HepG2 (cell line): Measurements from ENCODE around the gene DIAPH3. TPM values are rescaled to one million over a fixed set of nuclear protein-coding genes. Genes with fewer than 3 reads are reported as not detected.
A peak's percentile ranks its signal among the peaks of the same experiment; 100 is the strongest.

Experiments used
- ARID3A ChIP-seq: IDR thresholded peaks from 2 replicates; pipeline ENCODE4 v1.6.1; 2012; ENCODE audit warnings: low read depth, low read length, improper control_type of control experiment
- ARNTL ChIP-seq: sonication (generic); formaldehyde crosslinking; IDR thresholded peaks from 2 replicates; pipeline ENCODE4 v1.4.0; 2020; ENCODE audit warnings: mild to moderate bottlenecking, missing genetic modification reagents
- CEBPB ChIP-seq: IDR thresholded peaks from 2 replicates; pipeline ENCODE4 v1.6.1; 2011; ENCODE audit warnings: low read depth, low read length, improper control_type of control experiment, borderline replicate concordance
- CREM ChIP-seq, 2 experiments: sonication (generic) in 1 of 2; formaldehyde crosslinking in 1 of 2; IDR thresholded peaks; 2 replicates each; pipeline versions ENCODE4 v1.4.0 to v1.6.1; 2016 to 2020; ENCODE audit warnings: antibody characterized with exemption in 1 of 2, mild to moderate bottlenecking in 1 of 2, missing genetic modification reagents in 1 of 2
- EP300 ChIP-seq, 3 experiments: sonication (generic) in 1 of 3; formaldehyde crosslinking in 1 of 3; IDR thresholded peaks; 2 replicates each; pipeline versions ENCODE4 v1.5.1 to v1.6.1; 2011 to 2020; ENCODE audit warnings: low read depth in 2 of 3, low read length in 2 of 3, borderline replicate concordance in 1 of 3, improper control_type of control experiment in 1 of 3, mild to moderate bottlenecking in 1 of 3, missing genetic modification reagents in 1 of 3, moderate library complexity in 1 of 3
- ETV5 ChIP-seq: IDR thresholded peaks from 2 replicates; pipeline ENCODE4 v1.6.1; 2018; ENCODE audit warnings: missing biosample characterization, missing genetic modification reagents, inconsistent platforms, borderline replicate concordance
- GATAD2A ChIP-seq: IDR thresholded peaks from 2 replicates; pipeline ENCODE4 v1.6.1; 2016
- HNRNPL ChIP-seq: fragments of 200-400 bp; formaldehyde crosslinking; IDR thresholded peaks from 2 replicates; pipeline ENCODE4 v1.6.1; 2017; ENCODE audit warnings: mild to moderate bottlenecking, low read depth, low read length
- JDP2 ChIP-seq: sonication (generic); formaldehyde crosslinking; IDR thresholded peaks from 2 replicates; pipeline ENCODE4 v1.8.1; 2022; ENCODE audit warnings: missing genetic modification reagents, borderline replicate concordance
- KAT2B ChIP-seq: fragments of 150-350 bp; IDR thresholded peaks from 2 replicates; pipeline ENCODE4 v1.6.1; 2014; ENCODE audit warnings: low read depth, low read length, borderline replicate concordance
- KLF16 ChIP-seq, 2 experiments: sonication (generic) in 1 of 2; formaldehyde crosslinking in 1 of 2; IDR thresholded peaks; 2 replicates each; pipeline versions ENCODE4 v1.6.1 to v1.8.0; 2016 to 2023; ENCODE audit warnings: missing genetic modification reagents in 2 of 2, missing compliant biosample characterization in 1 of 2
- MAFK ChIP-seq, 2 experiments: IDR thresholded peaks in 1 of 2; conservative IDR thresholded peaks in 1 of 2; 2 replicates each; pipeline ENCODE4 v1.6.1; 2011; ENCODE audit warnings: improper control_type of control experiment in 2 of 2, low read length in 2 of 2
- MED1 ChIP-seq: sonication (generic); formaldehyde crosslinking; IDR thresholded peaks from 2 replicates; pipeline ENCODE4 v1.4.0; 2020; ENCODE audit warnings: missing genetic modification reagents
- NCOA2 ChIP-seq: sonication (generic); formaldehyde crosslinking; IDR thresholded peaks from 2 replicates; pipeline ENCODE4 v1.8.0; 2022; ENCODE audit warnings: inconsistent platforms
- NFATC3 ChIP-seq: sonication (generic); formaldehyde crosslinking; IDR thresholded peaks from 2 replicates; pipeline ENCODE4 v1.5.1; 2020; ENCODE audit warnings: mild to moderate bottlenecking, missing genetic modification reagents
- SOX6 ChIP-seq, 2 experiments: fragments of 450-650 bp in 1 of 2; sonication (generic) in 1 of 2; formaldehyde crosslinking in 1 of 2; IDR thresholded peaks; 2 replicates each; pipeline versions ENCODE4 v1.4.0 to v1.6.1; 2017 to 2020; ENCODE audit warnings: antibody characterized with exemption in 1 of 2, mild to moderate bottlenecking in 1 of 2, missing genetic modification reagents in 1 of 2
- TRIM22 ChIP-seq: fragments of 450-650 bp; IDR thresholded peaks from 2 replicates; pipeline ENCODE4 v1.6.1; 2017
- ZBTB21 ChIP-seq: sonication (generic); formaldehyde crosslinking; IDR thresholded peaks from 2 replicates; pipeline ENCODE4 v1.4.0; 2020; ENCODE audit warnings: missing genetic modification reagents
- ZNF230 ChIP-seq: sonication (generic); formaldehyde crosslinking; IDR thresholded peaks from 2 replicates; pipeline ENCODE4 v1.4.0; 2020; ENCODE audit warnings: mild to moderate bottlenecking, missing genetic modification reagents
- ZNF496 ChIP-seq: sonication (generic); formaldehyde crosslinking; IDR thresholded peaks from 2 replicates; pipeline ENCODE4 v1.8.1; 2023; ENCODE audit warnings: mild to moderate bottlenecking, moderate library complexity, missing genetic modification reagents; ENCODE audit not compliant: insufficient replicate concordance
- ZNF572 ChIP-seq: sonication (generic); formaldehyde crosslinking; IDR thresholded peaks from 2 replicates; pipeline ENCODE4 v1.5.1; 2020; ENCODE audit warnings: mild to moderate bottlenecking, missing genetic modification reagents
- polyA plus RNA-seq, 8 experiments: library from polyadenylated mRNA; depleted of rRNA in 3 of 8; stranded (reverse) in 7 of 8; unstranded in 1 of 8; fragments of >200 nt; fragmentation: Illumina TruSeq in 4 of 8; extraction: Trizol in 4 of 8; gene quantifications; 2 replicates each; pipeline versions ENCODE4 v1.2.1 to v1.2.3, GENCODE V29; 2011 to 2016; ENCODE audit warnings: low read depth in 4 of 8, missing spikeins in 1 of 8, mixed read lengths in 1 of 8; ENCODE audit not compliant: insufficient read depth in 1 of 8
- total RNA-seq, 5 experiments: library from RNA; depleted of rRNA; stranded (reverse); fragments of >200 nt; fragmentation: Illumina TruSeq; extraction: Trizol; gene quantifications; 2 replicates each; pipeline ENCODE4 v1.2.3, GENCODE V29; 2016; ENCODE audit warnings: low read depth in 1 of 5
- TF ChIP-seq, protein P1 (sequence below): sonication (generic); formaldehyde crosslinking; IDR thresholded peaks from 2 replicates; pipeline ENCODE4 v1.4.0; 2020; ENCODE audit warnings: missing genetic modification reagents
- TF ChIP-seq, protein P2 (sequence below): sonication (generic); formaldehyde crosslinking; IDR thresholded peaks from 2 replicates; pipeline ENCODE4 v1.4.0; 2020; ENCODE audit warnings: low read depth, mild to moderate bottlenecking, missing genetic modification reagents

DIAPH3 gene
- total and polyA plus RNA-seq, 2 of the 13 experiments (the other 11 are each of a cell fraction or from before 2014, with no cell fraction given): 4.0 to 9.3 TPM

GRCh38 chr13:59690857-59691500, 472.7 kb downstream of the DIAPH3 start (continued):
- TF ChIP-seq TRIM22 (no peak), GATAD2A (CRISPR knock-in tag) (peak; percentile 25; the same call in 1 of the 2 replicates), KLF16 (CRISPR knock-in tag; IDR thresholded peaks at IDR 0.05) (no peak), CREM (IDR thresholded peaks at IDR 0.05) (0 out of 2 replicates have a peak, but pooled peaks have one; percentile 14), CREM (CRISPR knock-in tag; IDR thresholded peaks at IDR 0.05) (no peak), MAFK (conservative IDR thresholded peaks at IDR 0.05 in 1 of 2, IDR thresholded peaks at IDR 0.05 in 1 of 2; ENCODE audit: low read length in 2 of 2) (peak; percentile 49 to 54; a peak in 3 of 4 replicates), CEBPB (peak; percentile 28; the same call in 1 of the 2 replicates), NCOA2 (CRISPR knock-in tag) (peak; percentile 24; the same call in 1 of the 2 replicates), HNRNPL (no peak), NFATC3 (CRISPR knock-in tag) (no peak), ZNF230 (CRISPR knock-in tag) (no peak), KAT2B (no peak), MED1 (CRISPR knock-in tag) (peak; percentile 63), SOX6 (IDR thresholded peaks at IDR 0.05) (no peak), SOX6 (CRISPR knock-in tag; IDR thresholded peaks at IDR 0.05) (no peak), ZNF572 (CRISPR knock-in tag) (no peak), ARNTL (CRISPR knock-in tag) (no peak), ZNF496 (CRISPR knock-in tag) (no peak), EP300 (IDR thresholded peaks at IDR 0.05; ENCODE audit: low read depth in 2 of 2, low read length in 2 of 2) (peak in 1 of 2 experiments; percentile 71; a peak in 1 of 4 replicates), EP300 (CRISPR knock-in tag; IDR thresholded peaks at IDR 0.05; ENCODE audit: borderline replicate concordance) (no peak), ARID3A (peak; percentile 83; the same call in 1 of the 2 replicates), ZBTB21 (no peak), JDP2 (no peak), ETV5 (CRISPR knock-in tag) (no peak)
- TF ChIP-seq, protein P1, sequence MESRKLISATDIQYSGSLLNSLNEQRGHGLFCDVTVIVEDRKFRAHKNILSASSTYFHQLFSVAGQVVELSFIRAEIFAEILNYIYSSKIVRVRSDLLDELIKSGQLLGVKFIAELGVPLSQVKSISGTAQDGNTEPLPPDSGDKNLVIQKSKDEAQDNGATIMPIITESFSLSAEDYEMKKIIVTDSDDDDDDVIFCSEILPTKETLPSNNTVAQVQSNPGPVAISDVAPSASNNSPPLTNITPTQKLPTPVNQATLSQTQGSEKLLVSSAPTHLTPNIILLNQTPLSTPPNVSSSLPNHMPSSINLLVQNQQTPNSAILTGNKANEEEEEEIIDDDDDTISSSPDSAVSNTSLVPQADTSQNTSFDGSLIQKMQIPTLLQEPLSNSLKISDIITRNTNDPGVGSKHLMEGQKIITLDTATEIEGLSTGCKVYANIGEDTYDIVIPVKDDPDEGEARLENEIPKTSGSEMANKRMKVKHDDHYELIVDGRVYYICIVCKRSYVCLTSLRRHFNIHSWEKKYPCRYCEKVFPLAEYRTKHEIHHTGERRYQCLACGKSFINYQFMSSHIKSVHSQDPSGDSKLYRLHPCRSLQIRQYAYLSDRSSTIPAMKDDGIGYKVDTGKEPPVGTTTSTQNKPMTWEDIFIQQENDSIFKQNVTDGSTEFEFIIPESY (CRISPR knock-in tag): no peak
- TF ChIP-seq, protein P2, sequence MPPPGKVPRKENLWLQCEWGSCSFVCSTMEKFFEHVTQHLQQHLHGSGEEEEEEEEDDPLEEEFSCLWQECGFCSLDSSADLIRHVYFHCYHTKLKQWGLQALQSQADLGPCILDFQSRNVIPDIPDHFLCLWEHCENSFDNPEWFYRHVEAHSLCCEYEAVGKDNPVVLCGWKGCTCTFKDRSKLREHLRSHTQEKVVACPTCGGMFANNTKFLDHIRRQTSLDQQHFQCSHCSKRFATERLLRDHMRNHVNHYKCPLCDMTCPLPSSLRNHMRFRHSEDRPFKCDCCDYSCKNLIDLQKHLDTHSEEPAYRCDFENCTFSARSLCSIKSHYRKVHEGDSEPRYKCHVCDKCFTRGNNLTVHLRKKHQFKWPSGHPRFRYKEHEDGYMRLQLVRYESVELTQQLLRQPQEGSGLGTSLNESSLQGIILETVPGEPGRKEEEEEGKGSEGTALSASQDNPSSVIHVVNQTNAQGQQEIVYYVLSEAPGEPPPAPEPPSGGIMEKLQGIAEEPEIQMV (CRISPR knock-in tag): no peak
